ENCODE results near the gene CNTNAP3B.
"Not testable (repeated sequence)": the region's sequence is repeated elsewhere in the genome, so short reads cannot be mapped to it uniquely, and the experiment has no call there.

DNA sequence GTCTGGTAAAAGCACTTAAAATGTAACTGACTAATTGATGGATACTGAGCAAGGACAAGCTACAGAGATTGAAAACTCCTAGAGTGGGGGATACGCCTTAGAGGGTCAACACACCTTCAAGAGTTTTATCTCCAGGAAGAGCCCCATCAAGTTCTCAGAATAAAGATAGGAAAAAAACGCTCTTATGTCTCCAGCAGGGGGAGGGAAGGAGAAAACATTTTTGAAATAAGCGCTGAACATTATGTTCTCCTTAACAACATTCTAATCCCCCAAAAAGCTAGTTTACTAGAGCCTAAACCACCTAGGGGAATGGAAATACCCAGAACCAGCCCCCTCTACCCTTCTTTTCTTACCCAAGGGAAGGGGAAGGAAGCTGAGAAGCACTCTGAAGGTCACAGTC lies 187.5 kb downstream of the CNTNAP3B start:
- TF ChIP-seq EZH2 (IDR thresholded peaks at IDR 0.05; ENCODE audit: insufficient read depth, low read length), result not testable (repeated sequence)
- TF ChIP-seq, protein P1, sequence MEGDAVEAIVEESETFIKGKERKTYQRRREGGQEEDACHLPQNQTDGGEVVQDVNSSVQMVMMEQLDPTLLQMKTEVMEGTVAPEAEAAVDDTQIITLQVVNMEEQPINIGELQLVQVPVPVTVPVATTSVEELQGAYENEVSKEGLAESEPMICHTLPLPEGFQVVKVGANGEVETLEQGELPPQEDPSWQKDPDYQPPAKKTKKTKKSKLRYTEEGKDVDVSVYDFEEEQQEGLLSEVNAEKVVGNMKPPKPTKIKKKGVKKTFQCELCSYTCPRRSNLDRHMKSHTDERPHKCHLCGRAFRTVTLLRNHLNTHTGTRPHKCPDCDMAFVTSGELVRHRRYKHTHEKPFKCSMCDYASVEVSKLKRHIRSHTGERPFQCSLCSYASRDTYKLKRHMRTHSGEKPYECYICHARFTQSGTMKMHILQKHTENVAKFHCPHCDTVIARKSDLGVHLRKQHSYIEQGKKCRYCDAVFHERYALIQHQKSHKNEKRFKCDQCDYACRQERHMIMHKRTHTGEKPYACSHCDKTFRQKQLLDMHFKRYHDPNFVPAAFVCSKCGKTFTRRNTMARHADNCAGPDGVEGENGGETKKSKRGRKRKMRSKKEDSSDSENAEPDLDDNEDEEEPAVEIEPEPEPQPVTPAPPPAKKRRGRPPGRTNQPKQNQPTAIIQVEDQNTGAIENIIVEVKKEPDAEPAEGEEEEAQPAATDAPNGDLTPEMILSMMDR (IDR thresholded peaks at IDR 0.05; ENCODE audit: insufficient read depth, low read depth, low read length), result not testable (repeated sequence)
